Esophagus muscularis mucosa (tissue), 3 donors: ENCODE measurements around the gene ANO4.

ENCODE experiments used
- POLR2A ChIP-seq: fragments of 450-650 bp; IDR thresholded peaks from one replicate; pipeline ENCODE4 v1.6.1; 2017; ENCODE audit warnings: antibody characterized with exemption, moderate library complexity, mild to moderate bottlenecking, low read depth
- POLR2AphosphoS5 ChIP-seq, 2 donors: sonication (generic); formaldehyde crosslinking; IDR thresholded peaks; one replicate each; pipeline ENCODE4 v1.6.1; 2017; ENCODE audit warnings: antibody characterized with exemption in 2 of 2
- TF ChIP-seq, protein P1 (sequence below), 3 experiments: fragments of 200-600 bp in 2 of 3; fragments of 450-650 bp in 1 of 3; sonication (generic) in 2 of 3; IDR thresholded peaks; one replicate each; pipeline ENCODE4 v1.5.1; 2017 to 2019; ENCODE audit warnings: antibody characterized with exemption in 3 of 3, mild to moderate bottlenecking in 2 of 3, moderate library complexity in 1 of 3

DNA sequence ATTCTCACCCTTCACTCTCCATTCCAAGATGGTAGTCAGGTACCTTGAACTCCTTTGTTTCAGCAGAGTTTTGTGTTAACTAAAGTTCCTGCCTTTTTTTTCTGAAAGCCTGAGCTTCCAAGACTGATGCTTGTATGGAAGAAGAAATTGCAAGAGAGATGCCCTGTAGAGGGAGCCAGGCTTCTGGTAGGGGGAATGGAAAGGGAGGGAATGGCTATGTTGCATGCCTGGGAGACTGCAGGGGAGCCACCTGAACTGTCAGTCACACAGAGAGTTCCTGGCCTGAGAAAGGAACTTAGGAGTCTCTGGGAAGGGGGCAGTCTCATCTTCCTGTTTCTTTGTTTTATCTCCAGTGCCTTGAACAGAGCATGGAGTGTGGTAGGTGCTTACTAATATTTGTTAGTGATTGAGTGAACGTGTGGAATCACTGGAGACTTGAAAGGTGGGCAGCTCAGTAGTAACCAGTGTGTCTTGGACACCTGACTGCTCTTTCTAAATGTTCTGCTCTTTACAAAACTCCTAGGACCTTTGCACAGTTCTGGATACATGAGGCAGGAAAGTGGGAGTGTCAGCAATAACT is 132.2 kb downstream of the ANO4 start:
- no peak for TF ChIP-seq POLR2A
- TF ChIP-seq, protein P1, sequence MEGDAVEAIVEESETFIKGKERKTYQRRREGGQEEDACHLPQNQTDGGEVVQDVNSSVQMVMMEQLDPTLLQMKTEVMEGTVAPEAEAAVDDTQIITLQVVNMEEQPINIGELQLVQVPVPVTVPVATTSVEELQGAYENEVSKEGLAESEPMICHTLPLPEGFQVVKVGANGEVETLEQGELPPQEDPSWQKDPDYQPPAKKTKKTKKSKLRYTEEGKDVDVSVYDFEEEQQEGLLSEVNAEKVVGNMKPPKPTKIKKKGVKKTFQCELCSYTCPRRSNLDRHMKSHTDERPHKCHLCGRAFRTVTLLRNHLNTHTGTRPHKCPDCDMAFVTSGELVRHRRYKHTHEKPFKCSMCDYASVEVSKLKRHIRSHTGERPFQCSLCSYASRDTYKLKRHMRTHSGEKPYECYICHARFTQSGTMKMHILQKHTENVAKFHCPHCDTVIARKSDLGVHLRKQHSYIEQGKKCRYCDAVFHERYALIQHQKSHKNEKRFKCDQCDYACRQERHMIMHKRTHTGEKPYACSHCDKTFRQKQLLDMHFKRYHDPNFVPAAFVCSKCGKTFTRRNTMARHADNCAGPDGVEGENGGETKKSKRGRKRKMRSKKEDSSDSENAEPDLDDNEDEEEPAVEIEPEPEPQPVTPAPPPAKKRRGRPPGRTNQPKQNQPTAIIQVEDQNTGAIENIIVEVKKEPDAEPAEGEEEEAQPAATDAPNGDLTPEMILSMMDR (IDR thresholded peaks at IDR 0.05), result no peak
- no peak for TF ChIP-seq POLR2AphosphoS5 (IDR thresholded peaks at IDR 0.05)
